Astrocyte (in vitro differentiated cells and primary cell): Measurements from ENCODE around the gene METAP1. TPM values are rescaled to one million over a fixed set of nuclear protein-coding genes. Genes with fewer than 3 reads are reported as not detected.
A peak's percentile ranks its signal among the peaks of the same experiment; 100 is the strongest.

Source experiments
- DNase-seq: peaks from one replicate; pipeline ENCODE4 v3.0.0-alpha.2; 2010; ENCODE audit warnings: low read depth
- FAIRE-seq: peaks from 2 replicates; lab custom pipeline; 2011; peaks lifted over from hg19 to GRCh38; lab: Jason Lieb, UNC
- H2AFZ ChIP-seq: 2 replicates; pipeline ENCODE4 v1.6.0; 2012; ENCODE audit warnings: low read depth, low read length, inconsistent platforms
- H3K27ac ChIP-seq: 2 replicates; pipeline ENCODE4 v1.5.1; 2011; ENCODE audit warnings: low read depth, low read length, inconsistent platforms
- H3K27me3 ChIP-seq: 2 replicates; pipeline ENCODE4 v1.6.0; 2011; ENCODE audit warnings: low read length, inconsistent platforms; ENCODE audit not compliant: insufficient read depth
- H3K36me3 ChIP-seq: 2 replicates; pipeline ENCODE4 v1.5.1; 2011; ENCODE audit warnings: low read length, inconsistent platforms; ENCODE audit not compliant: insufficient read depth
- H3K4me1 ChIP-seq: 2 replicates; pipeline ENCODE4 v1.5.1; 2011; ENCODE audit warnings: low read length, inconsistent platforms; ENCODE audit not compliant: insufficient read depth
- H3K4me2 ChIP-seq: 2 replicates; pipeline ENCODE4 v1.6.0; 2012; ENCODE audit warnings: low read length, inconsistent platforms
- H3K4me3 ChIP-seq: 2 replicates; pipeline ENCODE4 v1.5.1; 2011; ENCODE audit warnings: low read depth, mild to moderate bottlenecking, low read length, inconsistent platforms; ENCODE audit not compliant: insufficient read depth
- H3K79me2 ChIP-seq: 2 replicates; pipeline ENCODE4 v1.6.0; 2012; ENCODE audit warnings: mild to moderate bottlenecking, low read length, inconsistent platforms; ENCODE audit not compliant: insufficient read depth
- H3K9ac ChIP-seq: 2 replicates; pipeline ENCODE4 v1.6.0; 2012; ENCODE audit warnings: mild to moderate bottlenecking, low read length, inconsistent platforms
- H3K9me3 ChIP-seq: 2 replicates; pipeline ENCODE4 v1.5.1; 2012; ENCODE audit warnings: low read depth, mild to moderate bottlenecking, low read length, inconsistent platforms; ENCODE audit not compliant: insufficient read depth
- H4K20me1 ChIP-seq: 2 replicates; pipeline ENCODE4 v1.6.0; 2012; ENCODE audit warnings: low read length, inconsistent platforms; ENCODE audit not compliant: insufficient read depth
- H3K27ac Mint-ChIP-seq: one replicate; pipeline ENCODE4 v1.8.0; 2021; ENCODE audit warnings: mild to moderate bottlenecking, mixed read lengths; ENCODE audit not compliant: unreplicated experiment
- H3K27me3 Mint-ChIP-seq: one replicate; pipeline ENCODE4 v1.8.0; 2021; ENCODE audit warnings: low read depth, mixed read lengths; ENCODE audit not compliant: unreplicated experiment
- H3K36me3 Mint-ChIP-seq: one replicate; pipeline ENCODE4 v1.8.0; 2021; ENCODE audit warnings: low read depth, mixed read lengths; ENCODE audit not compliant: unreplicated experiment
- H3K4me1 Mint-ChIP-seq: one replicate; pipeline ENCODE4 v1.8.0; 2021; ENCODE audit warnings: low read depth, mixed read lengths; ENCODE audit not compliant: unreplicated experiment
- H3K4me3 Mint-ChIP-seq: one replicate; pipeline ENCODE4 v1.8.0; 2021; ENCODE audit warnings: mild to moderate bottlenecking, moderate library complexity, mixed read lengths; ENCODE audit not compliant: unreplicated experiment
- H3K9me3 Mint-ChIP-seq: one replicate; pipeline ENCODE4 v1.8.0; 2021; ENCODE audit warnings: mild to moderate bottlenecking, mixed read lengths; ENCODE audit not compliant: unreplicated experiment
- EZH2 ChIP-seq: IDR thresholded peaks from 2 replicates; pipeline ENCODE4 v1.6.1; 2012; ENCODE audit warnings: mild to moderate bottlenecking, low read length, inconsistent platforms; ENCODE audit not compliant: insufficient read depth
- total RNA-seq: library from RNA; stranded (reverse); gene quantifications from 2 replicates; pipeline ENCODE4 v1.2.1, GENCODE V29; 2021
- TF ChIP-seq, protein P1 (sequence below): IDR thresholded peaks from 2 replicates; pipeline ENCODE4 v1.5.1; 2011; ENCODE audit warnings: low read depth, mild to moderate bottlenecking, inconsistent platforms, low read length, moderate library complexity; ENCODE audit not compliant: insufficient read depth

The METAP1 gene
- total RNA-seq, 1 donor from 2014 or later = 60.9 TPM

- no peak overlapping the region for H3K4me3 ChIP-seq
- no peaks in the 10 kb centered on the region for H3K27me3 ChIP-seq
- Mint-ChIP-seq H3K27ac (no peak overlapping the region), H3K9me3 (peaks cover 3% of the 10 kb centered on the region), H3K4me1 (peaks cover 11% of the 10 kb centered on the region), H3K36me3 (peaks cover 2% of the 10 kb centered on the region), H3K27me3 (no peaks in the 10 kb centered on the region), H3K4me3 (no peak overlapping the region)
- H4K20me1 ChIP-seq = peaks cover 22% of the 10 kb centered on the region
- H3K9ac ChIP-seq = no peak overlapping the region
- H3K36me3 ChIP-seq = no peaks in the 10 kb centered on the region
- peaks cover 26% of the 10 kb centered on the region for H3K79me2 ChIP-seq
- H3K27ac ChIP-seq = no peak overlapping the region
- no peak overlapping the region for H2AFZ ChIP-seq
- FAIRE-seq (no peak), DNase-seq (no peak)
- TF ChIP-seq EZH2 = no peak
- TF ChIP-seq, protein P1, sequence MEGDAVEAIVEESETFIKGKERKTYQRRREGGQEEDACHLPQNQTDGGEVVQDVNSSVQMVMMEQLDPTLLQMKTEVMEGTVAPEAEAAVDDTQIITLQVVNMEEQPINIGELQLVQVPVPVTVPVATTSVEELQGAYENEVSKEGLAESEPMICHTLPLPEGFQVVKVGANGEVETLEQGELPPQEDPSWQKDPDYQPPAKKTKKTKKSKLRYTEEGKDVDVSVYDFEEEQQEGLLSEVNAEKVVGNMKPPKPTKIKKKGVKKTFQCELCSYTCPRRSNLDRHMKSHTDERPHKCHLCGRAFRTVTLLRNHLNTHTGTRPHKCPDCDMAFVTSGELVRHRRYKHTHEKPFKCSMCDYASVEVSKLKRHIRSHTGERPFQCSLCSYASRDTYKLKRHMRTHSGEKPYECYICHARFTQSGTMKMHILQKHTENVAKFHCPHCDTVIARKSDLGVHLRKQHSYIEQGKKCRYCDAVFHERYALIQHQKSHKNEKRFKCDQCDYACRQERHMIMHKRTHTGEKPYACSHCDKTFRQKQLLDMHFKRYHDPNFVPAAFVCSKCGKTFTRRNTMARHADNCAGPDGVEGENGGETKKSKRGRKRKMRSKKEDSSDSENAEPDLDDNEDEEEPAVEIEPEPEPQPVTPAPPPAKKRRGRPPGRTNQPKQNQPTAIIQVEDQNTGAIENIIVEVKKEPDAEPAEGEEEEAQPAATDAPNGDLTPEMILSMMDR = no peak
- H3K4me1 ChIP-seq = peaks cover 5% of the 10 kb centered on the region
- no peak overlapping the region for H3K4me2 ChIP-seq
- no peaks in the 10 kb centered on the region for H3K9me3 ChIP-seq
These were observed 2.0 kb upstream of the METAP1 start for GRCh38 chr4:98993419-98994071.

GRCh38 chr4:98994474-98995182, 893 bp upstream of the METAP1 start:
- Mint-ChIP-seq H3K4me3 (peak overlapping the region; percentile 87), H3K4me1 (peaks cover 11% of the 10 kb centered on the region), H3K27ac (peak overlapping the region; percentile 88), H3K36me3 (peaks cover 2% of the 10 kb centered on the region), H3K27me3 (no peaks in the 10 kb centered on the region), H3K9me3 (peaks cover 3% of the 10 kb centered on the region)
- Histone ChIP-seq H3K4me3 (peak overlapping the region; percentile 59), H3K9ac (peak overlapping the region; percentile 82), H2AFZ (peak overlapping the region; percentile 83), H3K36me3 (no peaks in the 10 kb centered on the region), H4K20me1 (peaks cover 28% of the 10 kb centered on the region), H3K4me1 (peaks cover 5% of the 10 kb centered on the region), H3K4me2 (peak overlapping the region; percentile 87), H3K79me2 (peaks cover 37% of the 10 kb centered on the region), H3K27me3 (no peaks in the 10 kb centered on the region), H3K27ac (peak overlapping the region; percentile 50), H3K9me3 (no peaks in the 10 kb centered on the region)
- no peak for TF ChIP-seq EZH2
- TF ChIP-seq, protein P1 = no peak
- DNase-seq (peak; percentile 4), FAIRE-seq (no peak)
